Duodenal mucosa (tissue), 2 donors: ENCODE data around the gene MTCL3.
A peak's percentile ranks its signal among the peaks of the same experiment; 100 is the strongest.

Experiments
- H3K27ac ChIP-seq: one replicate; pipeline ENCODE4 v1.7.0; 2013; ENCODE audit warnings: low read depth, low read length
- H3K27me3 ChIP-seq, 2 donors: one replicate each; pipeline ENCODE4 v1.7.0; 2013; ENCODE audit warnings: low read length in 2 of 2, control low read depth in 1 of 2; ENCODE audit not compliant: insufficient read depth in 2 of 2, control insufficient read depth in 1 of 2
- H3K36me3 ChIP-seq, 2 donors: one replicate each; pipeline ENCODE4 v1.7.0; 2013; ENCODE audit warnings: low read length in 2 of 2, control low read depth in 1 of 2; ENCODE audit not compliant: insufficient read depth in 2 of 2, control insufficient read depth in 1 of 2
- H3K4me1 ChIP-seq, 2 donors: one replicate each; pipeline ENCODE4 v1.7.0; 2013; ENCODE audit warnings: low read length in 2 of 2, control low read depth in 1 of 2; ENCODE audit not compliant: insufficient read depth in 2 of 2, control insufficient read depth in 1 of 2
- H3K4me3 ChIP-seq, 2 donors: one replicate each; pipeline ENCODE4 v1.7.0; 2013; ENCODE audit warnings: low read length in 2 of 2, low read depth in 1 of 2
- H3K9ac ChIP-seq, 2 donors: one replicate each; pipeline ENCODE4 v1.7.0; 2013; ENCODE audit warnings: low read length in 2 of 2, low read depth in 1 of 2
- H3K9me3 ChIP-seq, 2 donors: one replicate each; pipeline ENCODE4 v1.7.0; 2013; ENCODE audit warnings: low read length in 2 of 2, control low read depth in 1 of 2; ENCODE audit not compliant: control insufficient read depth in 1 of 2

The MTCL3 gene

DNA sequence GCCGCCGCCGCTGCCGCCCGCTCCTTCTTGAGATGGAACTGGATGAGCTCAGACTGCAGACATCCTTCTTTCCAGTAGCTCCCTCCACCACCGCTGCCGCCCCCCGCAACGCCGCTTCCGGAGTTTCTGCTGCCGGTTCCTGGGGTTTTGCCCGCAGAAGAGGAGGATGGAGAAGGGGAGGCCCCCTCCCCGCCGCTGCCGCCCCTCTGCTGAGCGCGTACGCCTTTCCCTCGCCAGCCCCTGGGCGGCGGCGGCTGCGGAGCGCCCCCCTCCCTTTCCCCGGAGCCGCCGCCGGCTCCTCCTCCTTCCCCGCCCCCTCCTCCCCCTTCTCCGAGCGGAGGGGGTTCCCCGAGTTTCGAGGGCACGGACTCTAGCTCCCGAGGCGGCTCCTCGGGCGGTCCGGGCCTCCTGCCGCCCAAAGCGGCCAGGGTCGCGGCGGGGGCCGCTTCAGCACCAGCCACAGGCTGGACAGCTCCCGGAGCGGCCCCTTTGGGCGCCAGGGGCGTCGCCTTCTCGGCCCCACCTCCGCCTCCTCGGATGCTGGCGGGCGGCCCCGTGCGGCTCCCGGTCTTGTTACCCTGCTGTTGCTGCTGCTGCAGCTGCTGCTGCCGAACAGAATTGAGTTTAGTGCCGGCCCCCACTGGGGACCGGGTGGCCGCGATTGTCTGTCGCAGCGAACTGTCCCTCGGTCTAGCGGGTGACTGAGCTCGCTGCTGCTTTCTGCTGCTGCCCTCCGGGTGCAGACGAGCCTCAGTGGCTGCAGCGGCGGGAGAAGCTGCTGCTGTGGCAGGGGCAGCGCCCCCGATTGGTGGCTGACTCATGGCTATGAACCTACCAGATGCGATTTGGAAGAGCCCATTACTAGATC is 3.1 kb downstream of the MTCL3 start:
- Histone ChIP-seq H3K27me3 (peaks cover 33 to 60% of the 10 kb centered on the region in 2 donors), H3K9me3 (no peaks in the 10 kb centered on the region), H3K4me3 (peak overlapping the region; percentile 65 to 70), H3K27ac (no peak overlapping the region), H3K36me3 (no peaks in the 10 kb centered on the region), H3K4me1 (peaks cover 8 to 17% of the 10 kb centered on the region in 2 donors), H3K9ac (peak overlapping the region in 1 of 2 donors; percentile 8)

DNA sequence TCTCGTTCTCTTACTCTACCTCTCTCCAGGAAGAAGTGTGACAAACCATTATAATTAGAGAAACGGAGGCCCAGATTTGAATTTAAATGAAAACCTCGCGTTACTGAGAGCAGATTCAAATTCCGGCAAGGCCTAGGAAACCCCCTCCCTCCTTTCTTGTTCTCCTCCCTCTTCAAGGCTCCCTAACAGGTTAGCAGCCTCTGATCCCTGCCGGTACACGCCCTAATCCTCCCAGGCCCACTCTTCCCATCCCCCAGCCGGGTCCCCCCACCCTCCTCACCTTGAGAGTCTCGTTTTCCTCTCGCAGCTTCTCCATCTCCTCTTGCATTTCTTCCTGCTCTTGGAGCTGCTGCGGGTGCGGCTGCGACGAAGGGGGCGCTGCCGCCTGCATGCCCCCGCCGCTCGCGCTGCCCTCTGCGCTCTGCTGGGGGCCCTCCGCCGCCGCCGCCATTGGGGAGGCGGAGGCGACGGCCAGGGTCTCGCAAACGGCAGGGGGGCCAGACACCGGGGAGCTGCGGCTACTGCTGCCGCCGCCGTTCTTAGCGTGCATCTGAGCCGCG is 3.8 kb downstream of the MTCL3 start:
- no peaks in the 10 kb centered on the region for H3K9me3 ChIP-seq
- H3K4me1 ChIP-seq: peaks cover 8 to 17% of the 10 kb centered on the region in 2 donors

GRCh38 chr6:127514773-127515227 is 4.3 kb downstream of the MTCL3 start:
- H3K27me3 ChIP-seq: peaks cover 33 to 54% of the 10 kb centered on the region in 2 donors
- H3K9ac ChIP-seq: peak overlapping the region in 1 of 2 donors; percentile 24

More for the DNA sequence above, 3.8 kb downstream of the MTCL3 start:
- H3K4me3 ChIP-seq: peak overlapping the region; percentile 65 to 70
- peaks cover 33 to 59% of the 10 kb centered on the region in 2 donors for H3K27me3 ChIP-seq
- H3K9ac ChIP-seq: peak overlapping the region in 1 of 2 donors; percentile 24
- no peak overlapping the region for H3K27ac ChIP-seq
- H3K36me3 ChIP-seq: no peaks in the 10 kb centered on the region

DNA sequence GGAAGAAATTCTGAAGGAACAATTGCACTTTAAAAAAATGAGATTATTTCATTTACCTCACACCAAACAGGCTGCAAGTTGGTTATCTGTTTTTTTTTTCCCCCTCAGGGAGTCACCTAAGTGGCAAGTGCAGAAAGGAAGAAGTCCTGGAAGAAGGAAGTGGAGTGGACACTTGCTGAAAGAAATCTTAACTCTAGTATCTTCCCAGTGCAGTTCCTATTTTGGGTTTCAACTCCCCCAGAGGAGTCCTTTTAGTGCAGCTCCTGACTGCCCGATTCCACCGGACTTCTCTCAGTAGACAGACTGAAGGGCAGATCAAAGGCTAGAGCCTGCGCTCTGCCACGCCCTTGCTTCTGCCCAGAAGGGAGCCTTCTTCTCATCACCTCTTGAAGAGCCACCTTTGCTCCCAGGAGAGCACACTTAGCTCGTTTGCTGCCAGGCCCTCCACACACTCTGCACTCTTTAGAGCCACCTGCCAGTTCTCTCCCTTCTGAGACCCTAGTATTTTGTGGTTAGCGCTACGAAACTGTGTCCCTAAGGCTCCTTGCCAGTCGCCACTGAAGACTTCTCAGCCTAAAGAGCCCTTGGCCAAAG is 4.9 kb downstream of the MTCL3 start:
- peaks cover 8 to 17% of the 10 kb centered on the region in 2 donors for H3K4me1 ChIP-seq
- H3K27me3 ChIP-seq: peaks cover 30 to 51% of the 10 kb centered on the region in 2 donors
- no peak overlapping the region for H3K9ac ChIP-seq
- H3K27ac ChIP-seq: no peak overlapping the region
- peak overlapping the region; percentile 65 to 70 for H3K4me3 ChIP-seq
- no peaks in the 10 kb centered on the region for H3K36me3 ChIP-seq
- no peaks in the 10 kb centered on the region for H3K9me3 ChIP-seq

More at GRCh38 chr6:127514773-127515227, 4.3 kb downstream of the MTCL3 start:
- Histone ChIP-seq H3K36me3 (no peaks in the 10 kb centered on the region), H3K27ac (no peak overlapping the region), H3K4me3 (peak overlapping the region; percentile 65 to 70), H3K9me3 (no peaks in the 10 kb centered on the region), H3K4me1 (peaks cover 8 to 17% of the 10 kb centered on the region in 2 donors)

- H3K27ac ChIP-seq: no peak overlapping the region
- H3K9ac ChIP-seq: no peak overlapping the region
- H3K4me3 ChIP-seq: no peak overlapping the region
- peaks cover 27 to 43% of the 10 kb centered on the region in 2 donors for H3K27me3 ChIP-seq
- H3K9me3 ChIP-seq: no peaks in the 10 kb centered on the region
- no peaks in the 10 kb centered on the region for H3K36me3 ChIP-seq
- H3K4me1 ChIP-seq: peaks cover 8 to 17% of the 10 kb centered on the region in 2 donors
Observed at GRCh38 chr6:127513425-127513824, 5.7 kb downstream of the MTCL3 start.

GRCh38 chr6:127510876-127511275 is 8.3 kb downstream of the MTCL3 start:
- Histone ChIP-seq H3K36me3 (no peaks in the 10 kb centered on the region), H3K9ac (no peak overlapping the region), H3K9me3 (no peaks in the 10 kb centered on the region), H3K4me1 (peaks cover 0 to 10% of the 10 kb centered on the region in 2 donors), H3K4me3 (no peak overlapping the region), H3K27ac (no peak overlapping the region), H3K27me3 (peaks cover 12 to 22% of the 10 kb centered on the region in 2 donors)

- H3K9ac ChIP-seq: no peak overlapping the region
- H3K27me3 ChIP-seq: no peaks in the 10 kb centered on the region
- H3K9me3 ChIP-seq: no peaks in the 10 kb centered on the region
- H3K4me3 ChIP-seq: no peak overlapping the region
- H3K36me3 ChIP-seq: no peaks in the 10 kb centered on the region
- no peaks in the 10 kb centered on the region for H3K4me1 ChIP-seq
- no peak overlapping the region for H3K27ac ChIP-seq
Observed at GRCh38 chr6:127506894-127507293, 12.2 kb downstream of the MTCL3 start.

GRCh38 chr6:127503022-127503421 is 16.1 kb downstream of the MTCL3 start:
- no peak overlapping the region for H3K9ac ChIP-seq
- no peaks in the 10 kb centered on the region for H3K36me3 ChIP-seq
- no peaks in the 10 kb centered on the region for H3K9me3 ChIP-seq
- no peak overlapping the region for H3K4me3 ChIP-seq
- H3K4me1 ChIP-seq: no peaks in the 10 kb centered on the region
- H3K27ac ChIP-seq: no peak overlapping the region
- H3K27me3 ChIP-seq: no peaks in the 10 kb centered on the region

- Histone ChIP-seq H3K4me1 (no peaks in the 10 kb centered on the region), H3K9ac (no peak overlapping the region), H3K27me3 (no peaks in the 10 kb centered on the region), H3K27ac (no peak overlapping the region), H3K9me3 (no peaks in the 10 kb centered on the region), H3K4me3 (no peak overlapping the region), H3K36me3 (no peaks in the 10 kb centered on the region)
Observed at GRCh38 chr6:127497410-127497809, 21.7 kb downstream of the MTCL3 start.

GRCh38 chr6:127496471-127496870 is 22.7 kb downstream of the MTCL3 start:
- no peaks in the 10 kb centered on the region for H3K27me3 ChIP-seq
- no peak overlapping the region for H3K27ac ChIP-seq
- H3K9ac ChIP-seq: no peak overlapping the region
- H3K4me3 ChIP-seq: no peak overlapping the region
- no peaks in the 10 kb centered on the region for H3K4me1 ChIP-seq
- no peaks in the 10 kb centered on the region for H3K36me3 ChIP-seq
- H3K9me3 ChIP-seq: no peaks in the 10 kb centered on the region
